Measurements from ENCODE around the gene TAS2R40.
"Not testable (repeated sequence)": the region's sequence is repeated elsewhere in the genome, so short reads cannot be mapped to it uniquely, and the experiment has no call there.

The TAS2R40 gene

DNA sequence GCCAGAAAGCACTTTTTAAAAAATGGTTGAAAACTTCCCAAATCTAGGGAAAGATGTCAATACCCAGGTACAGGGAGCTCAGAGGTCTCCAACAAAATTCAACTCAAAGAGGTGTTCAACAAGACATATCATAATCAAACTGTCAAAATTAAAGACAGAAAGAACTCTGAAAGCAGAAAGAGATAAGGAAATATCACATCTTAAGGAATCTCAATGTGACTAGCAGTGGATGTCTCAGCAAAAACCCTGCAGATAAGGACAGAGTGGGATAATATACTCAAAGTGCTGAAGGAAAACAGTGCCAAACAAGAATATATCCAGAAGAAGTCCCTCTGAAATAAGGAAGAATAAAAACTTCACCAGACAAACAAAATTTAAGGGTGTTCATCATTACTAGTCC is 28.4 kb downstream of the TAS2R40 start:
- no peak for DNase-seq (ENCODE audit: low read depth in 2 of 2)

DNA sequence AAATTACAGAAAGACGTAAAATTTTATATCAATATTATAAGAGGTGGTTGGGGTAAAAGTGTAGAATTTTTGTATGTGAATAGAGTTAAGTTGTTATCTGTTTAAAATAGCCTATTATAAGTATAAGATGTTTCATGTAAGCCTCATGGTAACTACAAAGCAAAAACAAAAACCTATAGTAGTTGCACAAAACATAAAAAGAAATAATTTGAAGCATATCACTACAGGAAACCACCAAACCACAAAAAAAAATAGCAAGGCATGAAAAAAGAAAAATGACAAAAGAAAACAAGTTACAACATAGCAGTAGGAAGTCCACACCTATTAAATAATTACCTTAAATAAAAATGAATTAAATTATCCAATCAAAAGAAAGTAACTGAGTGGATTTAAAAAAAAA is 29.0 kb downstream of the TAS2R40 start:
- DNase-seq (ENCODE audit: low read depth in 2 of 2) = no peak

DNA sequence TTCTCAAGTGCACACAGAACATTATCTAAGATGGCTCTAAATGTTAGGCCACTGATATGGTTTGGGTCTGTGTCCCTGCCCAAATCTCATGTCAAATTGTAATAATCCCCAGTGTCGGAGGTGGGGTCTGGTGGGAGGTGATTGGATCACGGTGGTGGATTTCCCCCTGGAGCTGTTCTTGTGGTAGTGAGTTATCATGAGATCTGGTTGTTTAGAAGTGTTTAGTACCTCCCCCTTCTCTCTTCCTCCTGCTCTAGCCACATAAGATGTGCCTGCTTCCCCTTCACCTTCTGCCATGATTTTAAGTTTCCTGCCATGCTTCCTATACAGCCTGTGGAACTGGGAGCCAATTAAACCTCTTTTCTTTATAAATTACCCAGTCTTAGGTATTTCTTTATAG is 30.2 kb downstream of the TAS2R40 start:
- no peak for DNase-seq (ENCODE audit: low read depth in 2 of 2)

DNA sequence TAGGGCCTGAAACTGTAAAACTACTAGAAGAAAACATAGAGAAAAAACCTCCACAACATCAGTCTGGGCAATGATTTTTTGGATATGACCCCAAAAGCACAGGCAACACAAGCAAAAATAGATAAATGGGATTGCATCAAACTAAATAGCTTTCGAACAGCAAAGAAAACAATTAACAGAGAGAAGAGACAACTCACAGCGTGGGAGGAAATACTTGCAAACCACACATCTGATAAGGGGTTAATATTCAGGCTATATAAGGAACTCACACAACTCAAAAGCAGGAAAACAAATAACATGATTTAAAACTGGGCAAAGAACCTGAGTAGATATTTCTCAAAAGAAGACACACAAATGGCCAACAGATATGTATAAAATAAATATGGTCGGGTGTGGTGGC is 33.7 kb downstream of the TAS2R40 start:
- DNase-seq (ENCODE audit: low read depth in 2 of 2) = no peak

- no peak for DNase-seq (ENCODE audit: low read depth in 2 of 2)
Measured at GRCh38 chr7:143256325-143256724, 34.5 kb downstream of the TAS2R40 start.

DNA sequence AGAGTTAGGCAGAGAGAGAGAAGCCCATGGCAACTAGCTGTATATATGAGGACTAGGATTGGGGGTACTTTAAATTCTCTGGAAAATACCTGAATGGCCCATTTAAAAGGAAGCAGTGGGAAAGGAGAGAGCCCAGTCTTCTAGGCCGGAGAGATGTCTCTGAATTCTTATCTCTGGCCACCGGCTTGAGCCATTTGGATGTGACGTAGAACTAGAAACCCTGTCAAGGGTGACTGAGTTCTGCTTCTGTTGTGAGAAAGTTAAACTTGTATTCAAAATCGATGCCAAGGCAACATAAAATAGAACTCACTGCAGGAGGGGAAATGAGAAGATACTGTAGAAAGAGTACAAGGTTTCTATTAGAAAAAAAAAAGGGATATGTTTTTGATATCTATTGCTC is 35.1 kb downstream of the TAS2R40 start:
- no peak for DNase-seq (ENCODE audit: low read depth in 2 of 2)

- no peak for DNase-seq (ENCODE audit: low read depth in 2 of 2)
Measured at GRCh38 chr7:143257501-143257900, 35.7 kb downstream of the TAS2R40 start.

DNA sequence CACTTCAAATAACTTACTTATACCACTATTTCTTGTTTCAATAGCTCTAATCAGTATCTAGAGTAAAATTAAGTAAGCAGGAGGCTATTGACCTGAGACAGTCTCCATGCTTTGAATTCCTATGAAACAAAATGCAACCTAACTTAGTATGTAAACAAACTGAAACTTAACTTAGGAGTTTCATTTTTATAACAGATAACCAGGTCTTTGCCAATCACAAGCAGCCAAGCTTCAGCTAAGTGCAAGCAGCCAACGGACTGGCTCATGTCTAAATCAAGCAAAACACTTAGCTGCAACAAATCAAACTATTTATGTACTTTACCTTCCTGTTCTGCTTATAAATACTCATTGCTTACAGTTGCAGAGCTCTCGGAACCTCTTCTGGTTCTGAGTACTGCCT is 37.0 kb downstream of the TAS2R40 start:
- no peak for DNase-seq (ENCODE audit: low read depth in 2 of 2)

DNA sequence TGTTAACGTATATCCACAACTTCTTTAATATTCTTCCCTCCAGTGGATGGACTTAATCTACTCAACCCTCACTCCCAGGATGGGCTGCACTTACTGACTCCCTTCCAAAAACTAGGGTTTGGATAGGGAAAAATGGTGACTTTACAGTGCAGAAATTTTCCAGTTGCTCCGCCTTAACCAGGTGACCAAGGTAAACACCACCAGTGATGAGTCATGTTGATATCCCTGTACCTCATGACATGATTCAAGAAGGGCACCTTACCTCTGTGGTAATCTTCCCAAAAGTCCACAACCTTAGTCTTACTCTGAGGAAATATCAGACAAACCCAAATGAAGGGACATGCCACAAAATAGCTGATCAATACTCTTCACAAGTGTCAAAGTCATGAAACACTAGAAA is 37.9 kb downstream of the TAS2R40 start:
- DNase-seq (ENCODE audit: low read depth in 2 of 2) = no peak

GRCh38 chr7:143261901-143262300 is 40.1 kb downstream of the TAS2R40 start:
- DNase-seq (ENCODE audit: low read depth in 2 of 2) = no peak

GRCh38 chr7:143263266-143264195 is 41.7 kb downstream of the TAS2R40 start, which contains the start of gene GSTK1:
TSS of gene GSTK1 (plus strand) at chr7:143263441. CDS start at chr7:143263514, 73 bp downstream.
- DNase-seq (ENCODE audit: low read depth in 2 of 2) = peak; percentile 65 to 77

DNA sequence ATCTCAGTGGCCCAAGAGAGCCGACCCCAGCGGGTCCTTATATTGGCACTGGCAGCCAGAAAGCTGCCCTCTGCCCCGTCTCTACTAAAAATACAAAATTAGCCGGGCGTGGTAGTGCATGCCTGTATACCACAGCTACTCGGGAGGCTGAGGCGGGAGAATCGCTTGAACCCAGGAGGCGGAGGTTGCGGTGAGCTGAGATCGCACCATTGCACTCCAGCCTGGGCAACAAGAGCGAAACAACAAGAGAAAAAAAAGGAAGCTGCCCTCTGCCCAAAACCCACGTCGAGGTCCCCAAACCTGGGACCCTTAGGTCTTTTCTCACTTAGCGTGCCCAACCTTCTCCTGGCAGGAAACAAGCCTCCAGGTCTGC is 42.3 kb downstream of the TAS2R40 start:
- DNase-seq (ENCODE audit: low read depth in 2 of 2) = not testable (repeated sequence)

- DNase-seq (ENCODE audit: low read depth in 2 of 2) = no peak
Measured at GRCh38 chr7:143265017-143265693, 43.3 kb downstream of the TAS2R40 start.

- DNase-seq (ENCODE audit: low read depth in 2 of 2) = no peak
Measured at GRCh38 chr7:143269251-143269650, 47.4 kb downstream of the TAS2R40 start.

DNA sequence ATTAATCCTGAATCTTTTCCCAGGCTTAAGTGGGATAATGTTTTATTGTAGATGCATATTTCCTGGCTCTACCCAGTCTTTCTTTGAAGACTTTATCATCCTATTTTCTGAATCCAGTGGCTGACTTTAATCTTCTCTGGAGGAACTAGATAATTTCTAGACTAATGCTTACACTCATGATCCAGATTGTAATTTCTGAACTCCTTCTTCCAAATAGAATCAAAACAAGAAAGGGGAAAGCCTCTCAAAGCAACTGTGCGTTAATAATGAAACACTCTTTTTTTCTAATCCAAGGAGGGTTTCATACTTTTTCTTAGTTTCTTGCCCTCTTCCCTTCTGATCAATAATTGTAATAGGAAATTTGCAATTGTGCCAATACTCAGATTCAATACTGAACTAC is 49.4 kb downstream of the TAS2R40 start:
- no peak for DNase-seq (ENCODE audit: low read depth in 2 of 2)

Measured in stimulated activated CD4-positive, alpha-beta T cell treated with anti-CD3 and anti-CD28 coated beads, Interleukin-4, amount 100 ng/mL, for 48 hours (primary cell).